ENCODE data around the gene SLC1A1. TPM values are rescaled to one million over a fixed set of nuclear protein-coding genes. Genes with fewer than 3 reads are reported as not detected.

SLC1A1 gene
- total and polyA plus RNA-seq, 2 of the 13 experiments (the other 11 are each of a cell fraction or from before 2014, with no cell fraction given), result not detected

GRCh38 chr9:4443439-4443838 is 46.8 kb upstream of the SLC1A1 start:
- ChIA-PET CTCF (ENCODE audit: low intra/inter-chr PET ratio, low total read pairs) (no interaction called here), POLR2A (no interaction called here)
- TF ChIP-seq SNAPC2 (CRISPR knock-in tag; IDR thresholded peaks at IDR 0.05) (no peak), ZFP41 (CRISPR knock-in tag; IDR thresholded peaks at IDR 0.05; ENCODE audit: borderline replicate concordance) (no peak), TBL1XR1 (IDR thresholded peaks at IDR 0.05; ENCODE audit: borderline replicate concordance, low read length, partially characterized antibody) (no peak), NFYC (CRISPR knock-in tag; IDR thresholded peaks at IDR 0.05) (no peak), RARA (CRISPR knock-in tag; IDR thresholded peaks at IDR 0.05) (no peak), THAP11 (CRISPR knock-in tag; IDR thresholded peaks at IDR 0.05) (no peak), ZSCAN25 (CRISPR knock-in tag; IDR thresholded peaks at IDR 0.05) (no peak), ZIK1 (CRISPR knock-in tag; IDR thresholded peaks at IDR 0.05; ENCODE audit: borderline replicate concordance, low read depth) (no peak), SNRNP70 (IDR thresholded peaks at IDR 0.05; ENCODE audit: low read depth, low read length) (no peak), ZNF224 (CRISPR knock-in tag; IDR thresholded peaks at IDR 0.05) (no peak), KDM3A (CRISPR knock-in tag; IDR thresholded peaks at IDR 0.05; ENCODE audit: low read depth) (no peak), PTBP1 (IDR thresholded peaks at IDR 0.05; ENCODE audit: low read depth, low read length, poor library complexity, severe bottlenecking) (no peak)
- TF ChIP-seq, protein P1, sequence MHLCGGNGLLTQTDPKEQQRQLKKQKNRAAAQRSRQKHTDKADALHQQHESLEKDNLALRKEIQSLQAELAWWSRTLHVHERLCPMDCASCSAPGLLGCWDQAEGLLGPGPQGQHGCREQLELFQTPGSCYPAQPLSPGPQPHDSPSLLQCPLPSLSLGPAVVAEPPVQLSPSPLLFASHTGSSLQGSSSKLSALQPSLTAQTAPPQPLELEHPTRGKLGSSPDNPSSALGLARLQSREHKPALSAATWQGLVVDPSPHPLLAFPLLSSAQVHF (CRISPR knock-in tag; IDR thresholded peaks at IDR 0.05), result no peak
- H3K27me3 ChIP-seq (ENCODE audit: control insufficient read depth in 1 of 2, insufficient read depth in 2 of 2, low read length in 2 of 2), result no peaks in the 10 kb centered on the region; a peak in 1 of 5 replicates
- FAIRE-seq (no peak), DNase-seq (ENCODE audit: low spot score) (no peak), ATAC-seq (no peak)
- no peak overlapping the region for H3K27ac ChIP-seq (ENCODE audit: extremely low read length, insufficient read depth, low read length)
- 4% methylated on average over 1 of the region's 1 CpG for WGBS (ENCODE audit: low lambda C conversion rate)
- H3K9me3 ChIP-seq (ENCODE audit: low read length), result no peaks in the 10 kb centered on the region
- H2AFZ ChIP-seq (ENCODE audit: low read length), result no peak overlapping the region
- H3K36me3 ChIP-seq (replicated peaks in 1 of 2; ENCODE audit: control insufficient read depth in 1 of 2, insufficient read depth in 2 of 2, low read length in 2 of 2), result no peaks in the 10 kb centered on the region
- H3K4me2 ChIP-seq (ENCODE audit: low read depth, low read length), result no peak overlapping the region
- no peak overlapping the region for H3K9ac ChIP-seq (ENCODE audit: insufficient read depth, low read depth, low read length)
- no peak overlapping the region for H3K4me3 ChIP-seq (replicated peaks in 1 of 3; ENCODE audit: insufficient read depth in 1 of 3, low read depth in 2 of 3, low read length in 3 of 3)
- intact Hi-C loops (cut with micrococcal nuclease; ENCODE audit: unreplicated experiment) (no loop called here), in situ Hi-C loops (cut with HindIII; ENCODE audit: extremely low pct_ligation_motif_present, low pct_unique_long_range_greater_than_20kb) (no loop called here)
- no peaks in the 10 kb centered on the region for H4K20me1 ChIP-seq (ENCODE audit: insufficient read depth, low read length)
- no TSS peak for BruUV-seq (replicated peaks)
- no peaks in the 10 kb centered on the region for H3K4me1 ChIP-seq (ENCODE audit: insufficient read depth, low read length)
- H3K79me2 ChIP-seq (ENCODE audit: insufficient read depth, low read length), result no peaks in the 10 kb centered on the region
